Astrocyte of the spinal cord (primary cell): ENCODE measurements around the gene TCHH.

Source experiments
- DNase-seq: peaks from one replicate; pipeline ENCODE4 v3.0.0; 2011; ENCODE audit warnings: low read depth, low spot score
- H3K4me3 ChIP-seq: 2 replicates; pipeline ENCODE4 v1.5.1; 2011; ENCODE audit warnings: low read depth, mild to moderate bottlenecking, low read length, moderate library complexity
- CTCF ChIP-seq: IDR thresholded peaks from 2 replicates; pipeline ENCODE4 v1.5.1; 2012; ENCODE audit warnings: low read depth, mild to moderate bottlenecking, low read length, inconsistent platforms
- in situ Hi-C: cut with HindIII; loops from 2 replicates; pipeline ENCODE4 v1.10.0; 2017; ENCODE audit warnings: low sequenced_read_pairs

Gene TCHH

GRCh38 chr1:152112885-152113432, 2.3 kb downstream of the TCHH start:
- no peak for DNase-seq
- in situ Hi-C loops, result no loop called here
- H3K4me3 ChIP-seq, result no peak overlapping the region

GRCh38 chr1:152112101-152112884, 3.0 kb downstream of the TCHH start:
- in situ Hi-C loops, result no loop called here
- DNase-seq, result peak; percentile 8
- peak overlapping the region; percentile 17 for H3K4me3 ChIP-seq
- no peak for TF ChIP-seq CTCF

More at GRCh38 chr1:152112885-152113432, 2.3 kb downstream of the TCHH start:
- TF ChIP-seq CTCF, result no peak

DNA sequence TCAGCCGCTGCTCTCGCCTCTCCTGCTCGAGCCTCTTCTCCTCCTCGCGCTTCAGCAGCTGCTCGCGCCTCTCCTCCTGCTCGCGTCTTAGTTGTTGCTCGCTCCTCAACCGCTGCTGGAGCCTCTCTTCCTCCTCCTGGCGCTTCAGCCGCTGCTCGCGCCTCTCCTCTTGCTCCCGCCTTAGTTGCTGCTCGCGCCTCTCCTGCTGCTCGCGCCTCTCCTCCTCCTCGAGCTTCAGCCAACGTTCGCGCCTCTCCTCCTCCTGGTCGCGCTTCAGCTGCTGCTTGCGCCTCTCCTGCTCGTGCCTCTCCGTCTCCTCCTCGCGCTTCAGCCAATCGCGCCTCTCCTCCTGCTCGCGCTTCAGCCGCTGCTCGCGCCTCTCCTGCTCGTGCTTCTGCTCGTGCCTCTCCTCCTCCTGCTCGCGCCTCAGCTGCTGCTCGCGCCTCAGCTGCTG, 3.7 kb downstream of the TCHH start:
- in situ Hi-C loops, result no loop called here
- DNase-seq, result peak; percentile 47
- no peak for TF ChIP-seq CTCF
- peak overlapping the region; percentile 42 for H3K4me3 ChIP-seq

- in situ Hi-C loops, result no loop called here
- no peak for TF ChIP-seq CTCF
- peak overlapping the region; percentile 42 for H3K4me3 ChIP-seq
- DNase-seq, result peak; percentile 55
These were observed 4.3 kb downstream of the TCHH start for GRCh38 chr1:152110860-152111514.

DNA sequence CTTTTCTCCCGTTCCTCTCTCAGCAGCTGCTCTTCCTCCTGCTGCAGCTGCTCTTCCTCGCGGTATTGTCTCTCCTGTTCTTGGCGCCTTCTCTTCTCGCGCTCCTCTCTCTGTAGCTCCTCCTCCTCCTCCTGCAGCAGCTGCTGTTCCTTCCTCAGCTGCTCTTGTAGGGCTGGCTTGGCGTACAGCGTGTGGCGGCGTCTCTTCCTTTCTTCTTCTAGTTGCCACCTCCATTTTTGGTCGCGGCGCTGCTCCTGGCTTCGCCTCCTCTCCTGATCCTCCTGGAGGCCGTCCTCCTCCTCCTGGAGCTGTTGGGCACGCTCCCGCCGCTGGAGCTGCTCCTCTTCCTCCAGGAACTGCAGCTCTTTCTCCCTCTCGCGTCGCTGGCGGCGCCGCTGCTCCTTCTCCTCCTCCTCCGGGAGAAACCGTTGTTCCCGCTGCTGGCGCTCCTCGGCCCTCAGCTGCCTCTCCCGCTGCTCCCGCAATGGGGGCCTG, 4.8 kb downstream of the TCHH start:
- DNase-seq, result peak; percentile 49
- in situ Hi-C loops, result no loop called here
- no peak for TF ChIP-seq CTCF
- H3K4me3 ChIP-seq, result peak overlapping the region; percentile 42

- in situ Hi-C loops, result no loop called here
- DNase-seq, result no peak
- TF ChIP-seq CTCF, result no peak
- peak overlapping the region; percentile 42 for H3K4me3 ChIP-seq
These were observed 5.3 kb downstream of the TCHH start for GRCh38 chr1:152109998-152110294.
